SK-N-SH treated with all-trans-retinoic acid at 6 μM for 48 hours (cell line): ENCODE results near the gene FGD3.

Experiments
- ATAC-seq: fragments of 200-7000 bp; cut with Tn5 transposase; 3 replicates; pipeline ENCODE4 v1.9.1; 2020; ENCODE audit warnings: mild to moderate bottlenecking, moderate library complexity
- CSDC2 ChIP-seq: fragments of 250-450 bp; sonication (Bioruptor Pico); IDR thresholded peaks from 2 replicates; pipeline ENCODE4 v1.5.0; 2020; ENCODE audit warnings: mild to moderate bottlenecking, moderate library complexity
- RARB ChIP-seq: fragments of 250-450 bp; sonication (Bioruptor Pico); IDR thresholded peaks from 2 replicates; pipeline ENCODE4 v1.8.0; 2021; ENCODE audit warnings: mild to moderate bottlenecking, moderate library complexity
- SNAI2 ChIP-seq: fragments of 250-450 bp; sonication (Bioruptor Pico); IDR thresholded peaks from 2 replicates; pipeline ENCODE4 v1.5.0; 2020; ENCODE audit warnings: mild to moderate bottlenecking, moderate library complexity
- TOX ChIP-seq: fragments of 250-450 bp; sonication (Bioruptor Pico); IDR thresholded peaks from 2 replicates; pipeline ENCODE4 v1.8.0; 2021; ENCODE audit warnings: mild to moderate bottlenecking, moderate library complexity, borderline replicate concordance
- ZFP3 ChIP-seq: fragments of 250-450 bp; sonication (Bioruptor Pico); IDR thresholded peaks from 2 replicates; pipeline ENCODE4 v1.5.0; 2020; ENCODE audit warnings: mild to moderate bottlenecking, moderate library complexity
- ZFP30 ChIP-seq: fragments of 450-650 bp; formaldehyde crosslinking; IDR thresholded peaks from 2 replicates; pipeline ENCODE4 v1.5.0; 2022; ENCODE audit warnings: mild to moderate bottlenecking, moderate library complexity
- ZNF565 ChIP-seq: fragments of 450-650 bp; formaldehyde crosslinking; conservative IDR thresholded peaks from 2 replicates; pipeline ENCODE4 v1.5.0; 2020; ENCODE audit warnings: low read depth, mild to moderate bottlenecking, moderate library complexity
- ZNF70 ChIP-seq: fragments of 450-650 bp; formaldehyde crosslinking; IDR thresholded peaks from 2 replicates; pipeline ENCODE4 v1.5.0; 2020; ENCODE audit warnings: mild to moderate bottlenecking, moderate library complexity
- ZNF8 ChIP-seq: fragments of 450-650 bp; formaldehyde crosslinking; IDR thresholded peaks from 2 replicates; pipeline ENCODE4 v1.5.0; 2020; ENCODE audit warnings: mild to moderate bottlenecking, moderate library complexity
- TF ChIP-seq, protein P1 (sequence below): fragments of 250-450 bp; sonication (Bioruptor Pico); IDR thresholded peaks from 2 replicates; pipeline ENCODE4 v1.8.0; 2021; ENCODE audit warnings: low read depth, mild to moderate bottlenecking, moderate library complexity, borderline replicate concordance
- TF ChIP-seq, protein P2 (sequence below): fragments of 250-450 bp; sonication (Bioruptor Pico); IDR thresholded peaks from 2 replicates; pipeline ENCODE4 v1.5.1; 2020; ENCODE audit warnings: low read depth, mild to moderate bottlenecking, moderate library complexity

FGD3 gene

DNA sequence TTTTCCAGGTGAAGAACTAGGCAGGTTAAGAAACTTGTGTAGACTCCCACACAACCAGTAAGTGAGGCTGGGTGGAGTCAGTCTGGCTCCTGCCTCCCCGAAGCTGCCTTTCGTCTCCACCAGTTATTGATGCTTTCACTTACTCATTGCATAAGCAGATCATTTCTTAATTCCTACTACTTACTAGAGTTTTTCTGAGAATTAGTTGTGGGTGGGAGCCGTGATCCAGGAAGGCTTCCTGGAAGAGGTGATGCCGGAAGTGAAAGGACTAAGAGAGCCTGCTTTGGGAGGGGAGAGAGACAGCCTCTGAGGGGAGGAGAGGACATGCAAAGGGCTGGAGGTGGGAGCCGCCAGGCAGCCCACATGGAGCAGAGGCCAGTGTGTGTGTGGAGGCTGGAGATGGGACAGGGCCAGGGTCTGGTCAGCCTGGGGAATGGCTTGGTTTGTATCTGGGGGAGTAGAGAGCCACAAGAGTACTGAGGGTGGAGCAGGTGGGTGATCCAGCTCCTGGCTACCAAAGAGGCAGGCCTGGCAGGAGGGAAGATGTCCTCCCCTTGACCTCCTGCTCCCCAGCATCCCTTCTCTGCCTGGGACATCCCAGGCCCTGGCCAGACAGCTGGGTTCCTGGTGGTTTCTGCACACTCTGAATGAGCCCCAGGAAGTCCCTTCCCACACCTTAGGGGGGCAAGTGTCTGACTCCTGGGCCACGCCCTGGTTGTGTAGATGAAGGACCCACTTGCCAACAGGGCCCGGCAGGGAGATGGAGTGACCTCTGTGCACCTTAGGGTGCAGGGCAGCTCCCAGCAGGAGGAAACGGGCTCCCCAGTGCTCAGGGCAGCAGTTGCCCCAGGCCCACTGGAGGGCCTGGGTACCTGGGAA is 136.5 kb downstream of the FGD3 start:
- TF ChIP-seq ZNF8 (no peak), TOX (CRISPR knock-in tag) (no peak), ZFP3 (no peak)
- TF ChIP-seq, protein P1, sequence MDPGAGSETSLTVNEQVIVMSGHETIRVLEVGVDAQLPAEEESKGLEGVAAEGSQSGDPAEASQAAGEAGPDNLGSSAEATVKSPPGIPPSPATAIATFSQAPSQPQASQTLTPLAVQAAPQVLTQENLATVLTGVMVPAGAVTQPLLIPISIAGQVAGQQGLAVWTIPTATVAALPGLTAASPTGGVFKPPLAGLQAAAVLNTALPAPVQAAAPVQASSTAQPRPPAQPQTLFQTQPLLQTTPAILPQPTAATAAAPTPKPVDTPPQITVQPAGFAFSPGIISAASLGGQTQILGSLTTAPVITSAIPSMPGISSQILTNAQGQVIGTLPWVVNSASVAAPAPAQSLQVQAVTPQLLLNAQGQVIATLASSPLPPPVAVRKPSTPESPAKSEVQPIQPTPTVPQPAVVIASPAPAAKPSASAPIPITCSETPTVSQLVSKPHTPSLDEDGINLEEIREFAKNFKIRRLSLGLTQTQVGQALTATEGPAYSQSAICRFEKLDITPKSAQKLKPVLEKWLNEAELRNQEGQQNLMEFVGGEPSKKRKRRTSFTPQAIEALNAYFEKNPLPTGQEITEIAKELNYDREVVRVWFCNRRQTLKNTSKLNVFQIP (CRISPR knock-in tag): no peak
- no peak for ATAC-seq

DNA sequence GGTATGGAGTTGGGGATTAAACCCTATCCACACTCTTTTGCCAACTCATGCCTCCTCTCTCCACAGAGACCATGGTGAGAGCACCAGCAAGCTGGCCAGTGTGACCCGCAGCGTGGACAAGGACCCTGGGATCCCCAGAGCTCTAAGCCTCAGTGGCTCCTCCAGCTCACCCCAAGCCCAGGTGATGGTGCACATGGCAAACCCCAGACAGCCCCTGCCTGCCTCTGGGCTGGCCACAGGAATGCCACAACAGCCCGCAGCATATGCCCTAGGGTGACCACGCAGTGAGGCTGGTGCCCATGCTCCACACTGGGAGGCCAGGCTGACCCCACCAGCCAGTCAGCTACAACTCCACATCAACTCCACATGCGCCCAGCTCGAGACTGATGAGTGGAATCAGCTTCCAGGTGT is 137.2 kb downstream of the FGD3 start:
- TF ChIP-seq CSDC2 (CRISPR knock-in tag) (no peak), SNAI2 (CRISPR knock-in tag) (no peak), ZNF70 (CRISPR knock-in tag) (no peak), RARB (CRISPR knock-in tag) (no peak), ZFP30 (no peak)
- TF ChIP-seq, protein P2, sequence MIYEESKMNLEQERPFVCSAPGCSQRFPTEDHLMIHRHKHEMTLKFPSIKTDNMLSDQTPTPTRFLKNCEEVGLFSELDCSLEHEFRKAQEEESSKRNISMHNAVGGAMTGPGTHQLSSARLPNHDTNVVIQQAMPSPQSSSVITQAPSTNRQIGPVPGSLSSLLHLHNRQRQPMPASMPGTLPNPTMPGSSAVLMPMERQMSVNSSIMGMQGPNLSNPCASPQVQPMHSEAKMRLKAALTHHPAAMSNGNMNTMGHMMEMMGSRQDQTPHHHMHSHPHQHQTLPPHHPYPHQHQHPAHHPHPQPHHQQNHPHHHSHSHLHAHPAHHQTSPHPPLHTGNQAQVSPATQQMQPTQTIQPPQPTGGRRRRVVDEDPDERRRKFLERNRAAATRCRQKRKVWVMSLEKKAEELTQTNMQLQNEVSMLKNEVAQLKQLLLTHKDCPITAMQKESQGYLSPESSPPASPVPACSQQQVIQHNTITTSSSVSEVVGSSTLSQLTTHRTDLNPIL: no peak
- TF ChIP-seq, all 23 proteins: peak for 0
- ATAC-seq: no peak

DNA sequence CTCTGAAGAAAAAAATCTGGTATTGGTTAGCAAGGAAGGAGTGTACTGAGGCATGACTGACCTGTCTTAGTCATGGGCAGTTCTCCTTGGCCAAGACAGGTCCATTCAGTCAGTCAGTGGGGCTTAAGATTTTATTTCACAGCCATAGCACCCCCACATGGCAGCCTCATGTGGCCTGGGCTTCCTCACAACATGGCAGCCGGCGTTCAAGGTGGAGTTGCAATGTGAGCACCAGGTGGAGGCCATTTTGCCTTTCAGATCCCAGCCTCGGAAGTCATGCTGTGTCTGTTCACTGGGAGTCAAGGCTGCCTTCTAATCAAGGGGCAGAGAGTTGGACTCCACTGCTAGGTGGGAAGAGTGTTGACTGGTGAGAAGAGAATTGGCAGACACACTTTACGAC is 138.4 kb downstream of the FGD3 start:
- TF ChIP-seq ZNF565 (CRISPR knock-in tag) (peak; percentile 92), ZNF70 (CRISPR knock-in tag) (no peak)
- TF ChIP-seq, all 23 proteins: peak for 1
- no peak for ATAC-seq
